ENCODE results near the gene NUP205.

NUP205 gene

DNA sequence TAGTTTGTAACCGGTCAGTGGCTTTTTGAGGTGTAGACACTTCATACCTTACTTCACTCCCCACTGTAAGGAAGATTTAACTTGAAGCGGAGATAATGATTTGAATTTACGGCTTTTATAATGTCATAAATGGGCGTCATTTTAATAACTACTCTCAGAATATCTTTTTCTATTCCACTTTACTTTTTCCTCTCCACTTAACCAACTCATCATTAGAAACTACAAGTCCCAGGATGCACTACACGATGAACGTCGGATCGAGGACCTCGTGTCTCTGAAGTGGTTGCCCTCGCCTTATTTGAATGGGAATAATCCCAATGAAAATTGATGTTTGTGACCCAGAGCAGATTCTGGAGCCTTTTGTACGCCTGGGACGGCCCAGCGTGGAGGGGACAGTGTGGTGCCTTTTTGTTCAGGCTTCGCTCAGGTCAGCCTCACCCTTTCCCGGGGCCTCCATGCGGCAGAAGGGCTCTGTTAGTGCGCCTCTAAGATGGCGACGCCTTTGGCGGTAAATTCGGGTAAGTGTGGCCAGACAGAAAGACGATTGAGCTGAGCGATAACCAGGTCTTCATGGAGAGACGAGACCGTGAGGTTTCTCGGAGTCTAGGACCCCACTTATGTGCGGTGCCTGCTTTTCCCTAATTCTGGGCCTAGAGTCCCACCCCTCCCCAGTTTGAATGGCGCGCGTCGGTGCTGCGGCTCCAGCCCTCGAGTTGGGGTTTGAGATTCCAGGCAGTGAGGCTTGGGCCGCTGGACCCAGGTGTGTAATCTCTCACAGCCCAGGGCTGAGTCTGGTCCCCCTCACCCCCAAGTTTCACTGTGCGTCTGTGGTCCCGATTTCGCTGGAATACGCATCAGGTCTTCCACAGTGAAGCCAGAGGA lies at the start of gene NUP205:
Gene NUP205, plus strand, starts transcription at position 463 of the 882 bp plus-strand sequence. Its CDS starts 28 bp downstream, at position 491.
- peak; percentile 51 to 74 (median 64) for DNase-seq (ENCODE audit: low read depth in 2 of 3, low spot score in 1 of 3)

DNA sequence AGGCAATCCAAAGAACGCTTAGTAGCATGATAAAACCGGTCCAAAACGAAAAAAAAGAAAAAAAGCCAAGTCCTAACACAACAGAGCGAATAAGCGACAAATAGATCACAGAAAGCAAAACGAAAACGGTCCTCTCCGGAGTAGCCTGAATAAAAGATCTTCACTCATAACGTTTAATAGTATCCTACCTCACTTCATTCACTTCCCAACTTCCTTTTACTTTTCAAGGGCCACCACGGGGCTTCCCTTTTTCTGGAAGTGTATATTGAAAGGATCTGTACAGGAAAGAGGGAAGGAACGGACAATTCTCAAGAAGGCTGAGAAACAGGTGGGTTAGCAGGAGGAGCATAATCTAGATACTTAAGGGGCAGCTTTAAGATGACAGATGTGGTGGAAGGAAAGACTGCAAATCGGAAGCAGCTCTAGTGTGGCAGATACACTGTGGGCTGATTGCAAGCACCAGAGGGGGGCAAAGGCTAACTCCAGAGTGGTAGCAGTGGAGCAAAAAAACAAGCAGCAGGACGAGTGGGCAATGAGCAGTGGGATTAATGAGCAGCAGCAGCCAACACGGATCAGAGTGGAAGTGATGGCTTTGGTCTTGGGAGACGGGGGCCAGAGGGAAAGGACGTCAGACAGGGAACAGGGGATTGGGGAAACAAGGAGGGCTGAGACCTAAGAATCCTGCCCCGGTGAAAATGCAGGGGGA lies 48.7 kb upstream of the NUP205 start:
- no peak for DNase-seq (ENCODE audit: low read depth in 2 of 3, low spot score in 1 of 3)

DNA sequence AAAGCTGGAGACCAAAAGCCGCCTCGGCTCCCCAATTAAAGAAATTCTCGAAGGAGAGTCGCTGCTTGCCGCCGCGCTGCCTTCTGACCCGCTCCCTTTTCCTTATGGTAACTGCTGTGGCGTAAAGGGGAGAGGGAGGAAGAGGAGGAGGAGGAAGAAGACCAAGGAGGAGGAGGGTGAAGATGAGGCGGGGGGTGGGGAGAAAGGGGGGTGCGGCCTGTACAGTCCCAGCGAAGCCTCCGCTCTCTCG lies 48.2 kb upstream of the NUP205 start:
- no peak for DNase-seq (ENCODE audit: low read depth in 2 of 3, low spot score in 1 of 3)

GRCh38 chr7:135509839-135510591 lies 47.7 kb upstream of the NUP205 start, which contains the start of gene CNOT4:
Gene CNOT4 (minus strand): TSS chr7:135510102. CDS start chr7:135438331, 71,771 bp downstream.
- peak; percentile 93 to 95 (median 95) for DNase-seq (ENCODE audit: low read depth in 2 of 3, low spot score in 1 of 3)

GRCh38 chr7:135510592-135511183 lies 47.0 kb upstream of the NUP205 start:
- no peak for DNase-seq (ENCODE audit: low read depth in 2 of 3, low spot score in 1 of 3)

DNA sequence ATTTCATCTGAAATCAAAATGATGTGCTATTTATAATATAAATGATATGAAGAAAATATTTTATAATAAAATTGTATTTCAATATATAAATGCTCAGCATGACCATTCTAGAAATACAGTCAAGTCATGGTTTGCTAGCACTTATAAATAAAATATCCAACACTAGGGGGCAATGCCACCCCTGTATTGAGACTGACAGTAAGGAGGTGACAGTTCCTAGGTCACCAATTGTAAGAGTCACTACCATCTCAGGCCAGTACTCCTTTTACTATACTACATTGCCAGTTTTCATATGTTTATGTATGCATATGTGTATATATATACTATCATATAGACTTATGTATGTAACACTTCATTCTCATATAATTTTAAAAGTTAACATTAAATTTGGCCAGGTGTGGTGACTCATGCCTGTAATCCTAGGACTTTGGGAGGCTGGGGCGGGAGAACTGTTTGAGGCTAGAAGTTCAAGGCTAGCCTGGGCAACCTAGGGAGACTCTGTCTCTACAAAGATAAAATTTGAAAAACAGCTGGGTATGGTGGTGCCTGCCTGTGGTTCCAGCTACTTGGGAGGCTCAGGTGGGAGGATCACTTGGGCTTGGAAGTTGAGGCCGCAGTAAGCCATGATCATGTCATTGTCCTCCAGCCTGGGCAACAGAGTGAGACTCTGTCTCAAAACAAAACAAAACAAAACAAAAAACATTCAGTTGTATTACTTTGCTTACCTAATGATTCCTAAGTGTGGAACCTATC lies 45.4 kb upstream of the NUP205 start:
- peak in 1 of 3 donors; percentile 42 for DNase-seq (ENCODE audit: low read depth in 2 of 3, low spot score in 1 of 3)

- no peak for DNase-seq (ENCODE audit: low read depth in 2 of 3, low spot score in 1 of 3)
Observed at GRCh38 chr7:135514856-135515255, 42.9 kb upstream of the NUP205 start.

GRCh38 chr7:135517060-135517459 lies 40.7 kb upstream of the NUP205 start:
- no peak for DNase-seq (ENCODE audit: low read depth in 2 of 3, low spot score in 1 of 3)

- no peak for DNase-seq (ENCODE audit: low read depth in 2 of 3, low spot score in 1 of 3)
Observed at GRCh38 chr7:135518748-135519147, 39.0 kb upstream of the NUP205 start.

DNA sequence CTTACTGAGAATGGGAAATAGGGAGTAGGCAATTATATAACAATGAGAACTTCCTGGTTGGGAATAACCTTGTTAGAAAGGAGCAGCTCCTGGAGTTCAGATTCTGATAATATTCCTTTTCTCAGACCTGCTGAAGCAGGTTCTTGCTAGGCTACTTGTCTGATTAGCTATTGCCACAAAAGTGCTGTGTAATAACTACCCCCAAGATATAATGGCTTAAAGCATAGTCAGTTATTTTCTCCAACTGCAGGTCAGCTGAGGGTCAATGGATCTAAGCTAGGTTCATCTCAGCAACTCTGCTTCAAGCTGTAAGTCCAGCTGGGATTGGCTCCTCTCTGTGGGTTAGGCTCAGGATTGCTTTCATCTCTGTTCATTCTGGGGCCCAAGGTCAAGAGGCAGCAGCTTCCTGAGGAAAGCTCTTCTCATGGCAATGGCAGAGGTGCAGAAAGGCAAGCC lies 38.5 kb upstream of the NUP205 start:
- DNase-seq (ENCODE audit: low read depth in 2 of 3, low spot score in 1 of 3): no peak

- no peak for DNase-seq (ENCODE audit: low read depth in 2 of 3, low spot score in 1 of 3)
Observed at GRCh38 chr7:135519871-135520270, 37.8 kb upstream of the NUP205 start.

GRCh38 chr7:135522509-135522908 lies 35.2 kb upstream of the NUP205 start:
- DNase-seq (ENCODE audit: low read depth in 2 of 3, low spot score in 1 of 3): no peak

- no peak for DNase-seq (ENCODE audit: low read depth in 2 of 3, low spot score in 1 of 3)
Observed at GRCh38 chr7:135523146-135523545, 34.6 kb upstream of the NUP205 start.

GRCh38 chr7:135525426-135525825 lies 32.3 kb upstream of the NUP205 start:
- no peak for DNase-seq (ENCODE audit: low read depth in 2 of 3, low spot score in 1 of 3)

DNA sequence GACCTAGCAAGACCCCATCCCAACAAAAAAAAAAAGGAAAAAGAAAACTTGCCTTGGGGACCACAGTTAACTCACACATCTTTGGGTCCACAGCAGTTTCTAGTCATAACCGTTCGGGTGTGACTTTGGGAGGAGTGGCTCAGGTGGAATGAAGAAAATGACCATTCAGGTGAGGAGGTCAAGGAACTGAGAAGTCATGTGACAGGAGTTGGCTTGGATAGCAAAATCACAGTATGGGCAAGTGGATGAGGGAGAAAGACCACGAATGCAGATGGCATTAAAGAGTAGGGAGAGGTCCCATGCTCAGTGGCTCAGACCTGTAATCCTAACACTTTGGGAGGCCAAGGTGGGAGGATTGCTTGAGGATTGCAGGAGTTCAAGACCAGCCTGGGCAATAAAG lies 30.7 kb upstream of the NUP205 start:
- DNase-seq (ENCODE audit: low read depth in 2 of 3, low spot score in 1 of 3): no peak

GRCh38 chr7:135536150-135536549 lies 21.6 kb upstream of the NUP205 start:
- no peak for DNase-seq (ENCODE audit: low read depth in 2 of 3, low spot score in 1 of 3)

- no peak for DNase-seq (ENCODE audit: low read depth in 2 of 3, low spot score in 1 of 3)
Observed at GRCh38 chr7:135537453-135537852, 20.3 kb upstream of the NUP205 start.

DNA sequence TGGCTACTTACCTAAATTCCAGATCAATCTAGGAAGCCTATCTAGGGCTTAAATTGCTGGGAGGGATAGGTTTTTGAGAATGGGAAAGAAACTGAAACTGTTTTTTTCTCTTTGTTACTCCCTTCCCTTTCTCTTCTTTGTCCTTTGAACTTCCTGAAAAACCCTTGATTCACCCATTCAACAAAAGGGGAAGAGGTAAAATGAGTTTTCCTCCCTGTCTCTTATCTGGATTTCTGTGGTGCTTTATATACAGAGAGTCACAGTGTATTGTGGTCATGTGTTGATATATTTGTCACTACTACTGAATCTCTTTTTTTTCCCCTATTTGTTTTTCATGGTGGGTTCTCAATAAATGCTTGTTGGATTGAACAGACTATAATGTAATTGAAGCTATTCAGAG lies 19.8 kb upstream of the NUP205 start:
- DNase-seq (ENCODE audit: low read depth in 2 of 3, low spot score in 1 of 3): no peak

- no peak for DNase-seq (ENCODE audit: low read depth in 2 of 3, low spot score in 1 of 3)
Observed at GRCh38 chr7:135538376-135538775, 19.3 kb upstream of the NUP205 start.

GRCh38 chr7:135539629-135540028 lies 18.1 kb upstream of the NUP205 start:
- no peak for DNase-seq (ENCODE audit: low read depth in 2 of 3, low spot score in 1 of 3)

DNA sequence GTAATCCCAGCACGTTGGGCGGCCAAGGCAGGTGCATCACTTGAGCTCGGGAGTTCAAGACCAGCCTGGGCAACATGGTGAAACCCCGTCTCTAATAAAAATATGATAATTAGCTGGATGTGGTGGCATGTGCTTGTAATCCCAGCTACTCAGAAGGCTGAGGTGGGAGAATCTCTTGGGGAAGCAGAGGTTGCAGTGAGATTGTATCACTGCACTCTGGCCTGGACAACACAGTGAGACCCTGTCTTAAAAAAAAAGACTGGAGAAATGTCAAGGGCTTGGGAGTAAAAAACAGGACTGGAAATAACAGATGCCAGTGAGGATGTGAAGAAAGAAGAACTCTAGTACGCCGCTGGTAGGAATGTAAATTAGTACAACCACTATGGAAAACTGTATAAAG lies 16.7 kb upstream of the NUP205 start:
- DNase-seq (ENCODE audit: low read depth in 2 of 3, low spot score in 1 of 3): no peak
